Suprapubic skin (tissue), 4 donors: ENCODE measurements around the gene SRA1.

ENCODE experiments used
- EP300 ChIP-seq: sonication (generic); formaldehyde crosslinking; IDR thresholded peaks from one replicate; pipeline ENCODE4 v1.6.1; 2017; ENCODE audit warnings: antibody characterized with exemption
- POLR2AphosphoS5 ChIP-seq, 3 donors: sonication (generic); formaldehyde crosslinking; IDR thresholded peaks; one replicate each; pipeline ENCODE4 v1.6.1; 2017; ENCODE audit warnings: antibody characterized with exemption in 3 of 3
- TF ChIP-seq, protein P1 (sequence below), 2 donors: fragments of 200-600 bp in 1 of 2; fragments of 450-650 bp in 1 of 2; sonication (generic) in 1 of 2; IDR thresholded peaks; one replicate each; pipeline ENCODE4 v1.5.1; 2016 to 2019; ENCODE audit warnings: antibody characterized with exemption in 2 of 2, mild to moderate bottlenecking in 1 of 2, moderate library complexity in 1 of 2

DNA sequence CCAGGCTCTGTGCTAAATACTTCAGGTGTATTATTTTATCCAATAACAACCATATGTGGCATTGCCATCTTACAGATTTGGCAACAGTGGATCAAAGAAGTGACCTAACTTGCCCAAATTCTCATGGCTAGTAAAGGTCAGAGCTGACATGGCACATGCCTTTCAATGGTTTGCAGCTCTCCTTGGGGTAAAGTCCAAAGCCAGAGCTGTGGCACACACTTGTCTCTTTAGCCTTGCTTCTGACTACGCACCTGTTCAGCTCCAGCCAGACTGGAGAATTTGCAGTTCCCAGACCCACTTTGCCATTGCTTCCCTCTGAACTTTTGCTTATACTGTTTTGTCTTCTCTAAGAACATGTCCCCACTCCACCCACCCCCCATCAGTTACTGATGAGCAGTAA, 13.2 kb upstream of the SRA1 start:
- TF ChIP-seq, protein P1, sequence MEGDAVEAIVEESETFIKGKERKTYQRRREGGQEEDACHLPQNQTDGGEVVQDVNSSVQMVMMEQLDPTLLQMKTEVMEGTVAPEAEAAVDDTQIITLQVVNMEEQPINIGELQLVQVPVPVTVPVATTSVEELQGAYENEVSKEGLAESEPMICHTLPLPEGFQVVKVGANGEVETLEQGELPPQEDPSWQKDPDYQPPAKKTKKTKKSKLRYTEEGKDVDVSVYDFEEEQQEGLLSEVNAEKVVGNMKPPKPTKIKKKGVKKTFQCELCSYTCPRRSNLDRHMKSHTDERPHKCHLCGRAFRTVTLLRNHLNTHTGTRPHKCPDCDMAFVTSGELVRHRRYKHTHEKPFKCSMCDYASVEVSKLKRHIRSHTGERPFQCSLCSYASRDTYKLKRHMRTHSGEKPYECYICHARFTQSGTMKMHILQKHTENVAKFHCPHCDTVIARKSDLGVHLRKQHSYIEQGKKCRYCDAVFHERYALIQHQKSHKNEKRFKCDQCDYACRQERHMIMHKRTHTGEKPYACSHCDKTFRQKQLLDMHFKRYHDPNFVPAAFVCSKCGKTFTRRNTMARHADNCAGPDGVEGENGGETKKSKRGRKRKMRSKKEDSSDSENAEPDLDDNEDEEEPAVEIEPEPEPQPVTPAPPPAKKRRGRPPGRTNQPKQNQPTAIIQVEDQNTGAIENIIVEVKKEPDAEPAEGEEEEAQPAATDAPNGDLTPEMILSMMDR (IDR thresholded peaks at IDR 0.05) = no peak
- TF ChIP-seq POLR2AphosphoS5 (IDR thresholded peaks at IDR 0.05) (no peak), EP300 (no peak)
